ENCODE measurements around the gene PSMC2. TPM values are rescaled to one million over a fixed set of nuclear protein-coding genes. Genes with fewer than 3 reads are reported as not detected.

The PSMC2 gene
- total and polyA plus RNA-seq, 8 donors, result 23.2 to 170 (median 69.4) TPM

GRCh38 chr7:103412151-103412550 lies 64.7 kb downstream of the PSMC2 start:
- Histone ChIP-seq H3K9me3 (no peaks in the 10 kb centered on the region), H3K4me3 (no peak overlapping the region), H3K27ac (no peak overlapping the region), H3K4me1 (peaks cover 0 to under 1% (median 0%) of the 10 kb centered on the region in 4 donors), H3K36me3 (no peaks in the 10 kb centered on the region), H3K27me3 (no peaks in the 10 kb centered on the region)
- no peak for TF ChIP-seq POLR2A (IDR thresholded peaks at IDR 0.05)
- no peak for TF ChIP-seq CTCF (IDR thresholded peaks at IDR 0.05)
- no peak for TF ChIP-seq POLR2AphosphoS5 (IDR thresholded peaks at IDR 0.05)
- TF ChIP-seq EP300 (IDR thresholded peaks at IDR 0.05), result no peak
- 86 to 98% (median 90%) methylated on average over 1 of the region's 1 CpG for WGBS, 5 donors
- intact Hi-C loops (cut with DNase I; ENCODE audit: low total_unique reads), result no loop called here
- DNase-seq, result no peak

GRCh38 chr7:103413407-103413806 lies 66.0 kb downstream of the PSMC2 start:
- no peak overlapping the region for H3K4me3 ChIP-seq
- no peaks in the 10 kb centered on the region for H3K9me3 ChIP-seq
- 76 to 85% (median 79%) methylated on average over 5 of the region's 5 CpGs for WGBS, 5 donors
- no peak for DNase-seq
- H3K36me3 ChIP-seq, result no peaks in the 10 kb centered on the region
- intact Hi-C loops (cut with DNase I; ENCODE audit: low total_unique reads), result no loop called here
- no peak overlapping the region for H3K27ac ChIP-seq
- no peaks in the 10 kb centered on the region for H3K27me3 ChIP-seq
- H3K4me1 ChIP-seq, result no peaks in the 10 kb centered on the region
- TF ChIP-seq CTCF (IDR thresholded peaks at IDR 0.05), result no peak

GRCh38 chr7:103418241-103418640 lies 70.8 kb downstream of the PSMC2 start:
- TF ChIP-seq EP300 (IDR thresholded peaks at IDR 0.05) (no peak), POLR2A (IDR thresholded peaks at IDR 0.05) (no peak), POLR2AphosphoS5 (IDR thresholded peaks at IDR 0.05) (no peak), CTCF (IDR thresholded peaks at IDR 0.05) (no peak)

More at GRCh38 chr7:103418241-103418640, 70.8 kb downstream of the PSMC2 start:
- no peak for DNase-seq
- no peaks in the 10 kb centered on the region for H3K27me3 ChIP-seq
- H3K27ac ChIP-seq, result no peak overlapping the region
- no peaks in the 10 kb centered on the region for H3K36me3 ChIP-seq
- intact Hi-C loops (cut with DNase I; ENCODE audit: low total_unique reads), result no loop called here
- 69 to 87% (median 81%) methylated on average over 3 of the region's 3 CpGs for WGBS, 5 donors
- H3K4me3 ChIP-seq, result no peak overlapping the region
- H3K4me1 ChIP-seq, result no peaks in the 10 kb centered on the region
- H3K9me3 ChIP-seq, result no peaks in the 10 kb centered on the region

Small RNA genes lying within 50 kb of the gene (small RNA-seq; reads per million reads assigned to genes)
- 0 reads per million in 4 donors for gene RPS29P16

Other genes starting within 250 kb of the PSMC2 start
- gene NAPEPLD, start 198.5 kb upstream of the PSMC2 start, total RNA-seq, result 10 to 100 TPM; 17.0 to 84.9 (median 40.2) TPM
- 1 to 10 TPM; 3.3 to 9.9 (median 5.5) TPM for gene NAPEPLD, start 198.5 kb upstream of the PSMC2 start, polyA plus RNA-seq
- 10 to 100 TPM; 20.6 to 84.4 (median 46.8) TPM for gene PMPCB, start 50.2 kb upstream of the PSMC2 start, total RNA-seq
- 10 to 100 TPM; 40.2 to 60.6 (median 57.4) TPM for gene PMPCB, start 50.2 kb upstream of the PSMC2 start, polyA plus RNA-seq
- gene DNAJC2, start 2.9 kb upstream of the PSMC2 start, total RNA-seq, result 10 to 100 TPM in 3 of 5 donors, 1 to 10 TPM in 2; 4.1 to 27.5 (median 19.3) TPM
- gene DNAJC2, start 2.9 kb upstream of the PSMC2 start, polyA plus RNA-seq, result 10 to 100 TPM; 17.1 to 35.6 (median 22.7) TPM
- 1 to 10 TPM in 1 of 5 donors, under 1 TPM in 2, not detected in 2; 0.58 to 4.6 (median 0.58) TPM for gene SLC26A5, start 98.6 kb downstream of the PSMC2 start, total RNA-seq
- under 1 TPM; 0.08 to 0.46 (median 0.25) TPM for gene SLC26A5, start 98.6 kb downstream of the PSMC2 start, polyA plus RNA-seq